K562 (cell line): ENCODE data around the gene VSTM2B.

Experiments used
- MXI1 ChIP-seq: IDR thresholded peaks from 2 replicates; pipeline ENCODE4 v1.6.1; 2011; ENCODE audit warnings: low read depth, mild to moderate bottlenecking, improper control_type of control experiment, low read length
- RFX5 ChIP-seq: IDR thresholded peaks from 2 replicates; pipeline ENCODE4 v1.6.1; 2011; ENCODE audit warnings: low read depth, mild to moderate bottlenecking, improper control_type of control experiment, low read length
- ZNF134 ChIP-seq: fragments of 250-450 bp; sonication (Bioruptor Pico); conservative IDR thresholded peaks from 2 replicates; pipeline ENCODE4 v1.4.0; 2020

- TF ChIP-seq MXI1 (no peak), ZNF134 (CRISPR knock-in tag) (no peak), RFX5 (no peak)
Measured at GRCh38 chr19:29529646-29530539, 4.1 kb downstream of the VSTM2B start.
